Loucy (cell line): ENCODE data around the gene PTPN9.
"Not testable (repeated sequence)": the region's sequence is repeated elsewhere in the genome, so short reads cannot be mapped to it uniquely, and the experiment has no call there.

ENCODE experiments used
- CTCF ChIP-seq: fragments of 200-600 bp; sonication (generic); conservative IDR thresholded peaks from 2 replicates; pipeline ENCODE4 v1.5.1; 2014; ENCODE audit warnings: mild to moderate bottlenecking, antibody characterized with exemption, low read length
- EZH2phosphoT487 ChIP-seq: fragments of 200-600 bp; IDR thresholded peaks from 2 replicates; pipeline ENCODE4 v1.6.1; 2018; ENCODE audit warnings: antibody characterized with exemption, mild to moderate bottlenecking, moderate library complexity, borderline replicate concordance

GRCh38 chr15:75558955-75559354 is 20.2 kb downstream of the PTPN9 start:
- TF ChIP-seq CTCF, EZH2phosphoT487: not testable (repeated sequence)
